GM12878 (cell line): ENCODE data around the gene MS4A4E. TPM values are rescaled to one million over a fixed set of nuclear protein-coding genes. Genes with fewer than 3 reads are reported as not detected.

Experiments used
- ATAC-seq: fragments of 200-7000 bp; cut with Tn5 transposase; 3 replicates; pipeline ENCODE4 v1.9.1; 2020; ENCODE audit warnings: mild to moderate bottlenecking, moderate library complexity
- BruUV-seq: library from RNA; stranded (reverse); fragments of 400-500 nt; replicated peaks from 2 replicates; lab custom pipeline; 2021; lab: Mats Ljungman, UMichigan
- CTCF ChIA-PET: fragments of 300-600 bp; sonication (Branson Sonifier 250); formaldehyde crosslinking; extraction: SDS; loops from one replicate; lab custom pipeline; 2021; ENCODE audit warnings: inconsistent platforms; lab: Yijun Ruan, JAX
- POLR2A ChIA-PET: fragments of 350-600 bp; formaldehyde crosslinking; extraction: SDS; loops from one replicate; lab custom pipeline; 2021; ENCODE audit warnings: inconsistent platforms; lab: Charles Lee
- RAD21 ChIA-PET: fragments of 300-600 bp; sonication (Branson Sonifier 250); formaldehyde crosslinking; loops from one replicate; lab custom pipeline; 2023; ENCODE audit warnings: antibody characterized with exemption; ENCODE audit not compliant: unreplicated experiment; lab: Charles Lee
- SMC1A ChIA-PET: fragments of 300-600 bp; sonication (Branson Sonifier 250); formaldehyde crosslinking; loops from one replicate; lab custom pipeline; 2023; ENCODE audit not compliant: unreplicated experiment, uncharacterized antibody; lab: Charles Lee
- DNase-seq: peaks from one replicate; pipeline ENCODE4 v3.0.0-alpha.2; 2011; ENCODE audit warnings: low read depth, low spot score
- FAIRE-seq: peaks from 3 replicates; lab custom pipeline; 2011; peaks lifted over from hg19 to GRCh38; lab: Jason Lieb, UNC
- H2AFZ ChIP-seq: 2 replicates; pipeline ENCODE4 v1.6.0; 2011; ENCODE audit warnings: low read depth, low read length, control low read depth; ENCODE audit not compliant: control insufficient read depth
- H3K27ac ChIP-seq: 2 replicates; pipeline ENCODE4 v1.5.1; 2011; ENCODE audit warnings: control low read depth; ENCODE audit not compliant: control insufficient read depth, insufficient read depth
- H3K27me3 ChIP-seq, 2 experiments: replicated peaks in 1 of 2; 2 replicates each; pipeline versions ENCODE4 v1.6.0 to v1.6.1; 2011; ENCODE audit warnings: low read length in 1 of 2; ENCODE audit not compliant: control insufficient read depth in 2 of 2, insufficient read depth in 2 of 2
- H3K36me3 ChIP-seq, 2 experiments: 2 replicates each; pipeline ENCODE4 v1.5.1; 2011; ENCODE audit warnings: low read length in 1 of 2; ENCODE audit not compliant: control insufficient read depth in 2 of 2, insufficient read depth in 2 of 2
- H3K4me1 ChIP-seq: 2 replicates; pipeline ENCODE4 v1.6.1; 2011; ENCODE audit warnings: mild to moderate bottlenecking, low read length, moderate library complexity, mixed read lengths; ENCODE audit not compliant: control insufficient read depth, insufficient read depth
- H3K4me2 ChIP-seq: 2 replicates; pipeline ENCODE4 v1.6.0; 2011; ENCODE audit warnings: control low read depth; ENCODE audit not compliant: control insufficient read depth, insufficient read depth
- H3K4me3 ChIP-seq: fragments of 200-600 bp; sonication (generic); 2 replicates; pipeline ENCODE4 v1.5.1; 2016
- H3K79me2 ChIP-seq: 2 replicates; pipeline ENCODE4 v1.6.0; 2011; ENCODE audit warnings: low read length; ENCODE audit not compliant: control insufficient read depth, insufficient read depth
- H3K9ac ChIP-seq: 2 replicates; pipeline ENCODE4 v1.8.0; 2011; ENCODE audit warnings: low read length, control low read depth, mixed read lengths; ENCODE audit not compliant: control insufficient read depth, insufficient read depth
- H3K9me3 ChIP-seq: replicated peaks from 3 replicates; pipeline ENCODE4 v1.5.1; 2011; ENCODE audit warnings: mild to moderate bottlenecking, low read length; ENCODE audit not compliant: control insufficient read depth, insufficient read depth
- H4K20me1 ChIP-seq: 2 replicates; pipeline ENCODE4 v1.6.0; 2011; ENCODE audit not compliant: control insufficient read depth, insufficient read depth
- FOS ChIP-seq: IDR thresholded peaks from 3 replicates; pipeline ENCODE4 v1.6.1; 2011; ENCODE audit warnings: borderline replicate concordance; ENCODE audit not compliant: insufficient read length; ENCODE audit errors: extremely low read depth
- KLF5 ChIP-seq: fragments of 450-650 bp; IDR thresholded peaks from 2 replicates; pipeline ENCODE4 v1.6.1; 2014; ENCODE audit warnings: mild to moderate bottlenecking; ENCODE audit not compliant: partially characterized antibody
- POLR2AphosphoS2 ChIP-seq: IDR thresholded peaks from 2 replicates; pipeline ENCODE4 v1.6.1; 2011; ENCODE audit warnings: low read depth, mild to moderate bottlenecking, low read length, improper control_type of control experiment, moderate library complexity
- RELB ChIP-seq: fragments of 450-650 bp; IDR thresholded peaks from 2 replicates; pipeline ENCODE4 v1.6.1; 2017; ENCODE audit warnings: low read depth, mild to moderate bottlenecking, moderate library complexity
- SMC3 ChIP-seq: IDR thresholded peaks from 2 replicates; pipeline ENCODE4 v1.6.1; 2011; ENCODE audit warnings: low read length, improper control_type of control experiment, borderline replicate concordance
- TCF3 ChIP-seq: IDR thresholded peaks from 2 replicates; pipeline ENCODE4 v1.6.1; 2012; ENCODE audit warnings: low read depth, mild to moderate bottlenecking, low read length, borderline replicate concordance; ENCODE audit not compliant: insufficient read depth
- TCF7 ChIP-seq: IDR thresholded peaks from 2 replicates; pipeline ENCODE4 v1.6.1; 2014; ENCODE audit warnings: antibody characterized with exemption, borderline replicate concordance
- USF1 ChIP-seq: IDR thresholded peaks from 2 replicates; pipeline ENCODE4 v1.6.1; 2011; ENCODE audit warnings: borderline replicate concordance, low read depth, mild to moderate bottlenecking, moderate library complexity, mixed read lengths, low read length; ENCODE audit not compliant: insufficient read depth; ENCODE audit errors: extremely low read length
- ZSCAN29 ChIP-seq: fragments of 450-650 bp; IDR thresholded peaks from 2 replicates; pipeline ENCODE4 v1.6.1; 2017; ENCODE audit warnings: mild to moderate bottlenecking, moderate library complexity
- WGBS: methylation state at CpG from one replicate; pipeline ENCODE4 v1.1.6; 2016; ENCODE audit warnings: low lambda C conversion rate; ENCODE audit not compliant: insufficient replicate concordance, insufficient coverage; ENCODE audit errors: missing lambda C conversion rate; 5-methylcytosine and 5-hydroxymethylcytosine counted together
- in situ Hi-C: fragments of 300-500 bp; cut with MboI; formaldehyde crosslinking; loops from 9 replicates; pipeline ENCODE4 v1.14.3; 2018; ENCODE audit warnings: mixed read lengths
- intact Hi-C: fragments of 100-400 bp; cut with micrococcal nuclease; formaldehyde crosslinking; loops from one replicate; pipeline ENCODE4 v1.14.2; 2022; ENCODE audit not compliant: unreplicated experiment
- polyA plus RNA-seq, 11 experiments: library from polyadenylated mRNA; depleted of rRNA in 4 of 11; unstranded in 6 of 11; stranded (reverse) in 5 of 11; fragments of >200 nt; fragmentation: Nextera tagmentation in 4 of 11; fragmentation: Illumina TruSeq in 1 of 11; extraction: Ambion mirVana in 4 of 11; extraction: Trizol in 1 of 11; gene quantifications; 1 replicate in 1 of 11; 2 replicates in 10 of 11; pipeline versions ENCODE4 v1.2.1 to v1.2.3, GENCODE V29; 2011 to 2016; ENCODE audit warnings: inconsistent platforms in 2 of 11, missing spikeins in 2 of 11, low read depth in 1 of 11
- total RNA-seq, 4 experiments: library from RNA; depleted of rRNA in 3 of 4; stranded (reverse); fragments of >200 nt in 3 of 4; fragmentation: Illumina TruSeq in 1 of 4; extraction: Trizol in 1 of 4; gene quantifications; 2 replicates each; pipeline versions ENCODE4 v1.2.1 to v1.2.3, GENCODE V29; 2013 to 2021
- TF ChIP-seq, protein P1 (sequence below): fragments of 450-650 bp; IDR thresholded peaks from 2 replicates; pipeline ENCODE4 v1.6.1; 2017; ENCODE audit warnings: mild to moderate bottlenecking, moderate library complexity
- TF ChIP-seq, protein P2 (sequence below): fragments of 450-650 bp; IDR thresholded peaks from 2 replicates; pipeline ENCODE4 v1.6.1; 2017; ENCODE audit warnings: mild to moderate bottlenecking, low read depth, inconsistent platforms; ENCODE audit not compliant: poor library complexity, severe bottlenecking

Gene MS4A4E
- total and polyA plus RNA-seq, 10 of the 15 experiments (the other 5 are each of a cell fraction or from before 2014, with no cell fraction given): 0.06 to 0.92 (median 0.45) TPM; not detected in 3

GRCh38 chr11:60282286-60282685 lies 39.3 kb upstream of the MS4A4E start:
- H3K9ac ChIP-seq: no peak overlapping the region
- no peaks in the 10 kb centered on the region for H3K79me2 ChIP-seq
- DNase-seq (no peak), FAIRE-seq (no peak), ATAC-seq (no peak)
- ChIA-PET RAD21 (interaction anchor here (1.0 kb wide), 1 partner anchor 16 kb away, joined by 3 read pairs; no protein-coding TSS in a partner anchor), CTCF (interaction anchor here (1.0 to 2.6 kb wide), 5 partner anchors 14 to 205 kb away, joined by 3 to 11 read pairs (median 3); no protein-coding TSS in a partner anchor), POLR2A (no interaction called here), SMC1A (interaction anchor here (1.0 kb wide), 1 partner anchor 56 kb away, joined by 3 read pairs; no protein-coding TSS in a partner anchor)
- H3K4me1 ChIP-seq: no peaks in the 10 kb centered on the region
- H3K9me3 ChIP-seq: no peaks in the 10 kb centered on the region
- no peaks in the 10 kb centered on the region for H3K27me3 ChIP-seq
- no peak overlapping the region for H3K27ac ChIP-seq
- no peaks in the 10 kb centered on the region for H4K20me1 ChIP-seq
- intact Hi-C loops: no loop called here
- H3K4me3 ChIP-seq: no peak overlapping the region
- no peaks in the 10 kb centered on the region for H3K36me3 ChIP-seq
- in situ Hi-C loops: no loop called here
- TF ChIP-seq RELB (no peak), FOS (no peak), USF1 (no peak), ZSCAN29 (no peak), POLR2AphosphoS2 (no peak), TCF7 (no peak), KLF5 (no peak), TCF3 (no peak), SMC3 (no peak)
- TF ChIP-seq, protein P1, sequence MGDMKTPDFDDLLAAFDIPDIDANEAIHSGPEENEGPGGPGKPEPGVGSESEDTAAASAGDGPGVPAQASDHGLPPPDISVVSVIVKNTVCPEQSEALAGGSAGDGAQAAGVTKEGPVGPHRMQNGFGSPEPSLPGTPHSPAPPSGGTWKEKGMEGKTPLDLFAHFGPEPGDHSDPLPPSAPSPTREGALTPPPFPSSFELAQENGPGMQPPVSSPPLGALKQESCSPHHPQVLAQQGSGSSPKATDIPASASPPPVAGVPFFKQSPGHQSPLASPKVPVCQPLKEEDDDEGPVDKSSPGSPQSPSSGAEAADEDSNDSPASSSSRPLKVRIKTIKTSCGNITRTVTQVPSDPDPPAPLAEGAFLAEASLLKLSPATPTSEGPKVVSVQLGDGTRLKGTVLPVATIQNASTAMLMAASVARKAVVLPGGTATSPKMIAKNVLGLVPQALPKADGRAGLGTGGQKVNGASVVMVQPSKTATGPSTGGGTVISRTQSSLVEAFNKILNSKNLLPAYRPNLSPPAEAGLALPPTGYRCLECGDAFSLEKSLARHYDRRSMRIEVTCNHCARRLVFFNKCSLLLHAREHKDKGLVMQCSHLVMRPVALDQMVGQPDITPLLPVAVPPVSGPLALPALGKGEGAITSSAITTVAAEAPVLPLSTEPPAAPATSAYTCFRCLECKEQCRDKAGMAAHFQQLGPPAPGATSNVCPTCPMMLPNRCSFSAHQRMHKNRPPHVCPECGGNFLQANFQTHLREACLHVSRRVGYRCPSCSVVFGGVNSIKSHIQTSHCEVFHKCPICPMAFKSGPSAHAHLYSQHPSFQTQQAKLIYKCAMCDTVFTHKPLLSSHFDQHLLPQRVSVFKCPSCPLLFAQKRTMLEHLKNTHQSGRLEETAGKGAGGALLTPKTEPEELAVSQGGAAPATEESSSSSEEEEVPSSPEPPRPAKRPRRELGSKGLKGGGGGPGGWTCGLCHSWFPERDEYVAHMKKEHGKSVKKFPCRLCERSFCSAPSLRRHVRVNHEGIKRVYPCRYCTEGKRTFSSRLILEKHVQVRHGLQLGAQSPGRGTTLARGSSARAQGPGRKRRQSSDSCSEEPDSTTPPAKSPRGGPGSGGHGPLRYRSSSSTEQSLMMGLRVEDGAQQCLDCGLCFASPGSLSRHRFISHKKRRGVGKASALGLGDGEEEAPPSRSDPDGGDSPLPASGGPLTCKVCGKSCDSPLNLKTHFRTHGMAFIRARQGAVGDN: no peak
- TF ChIP-seq, protein P2, sequence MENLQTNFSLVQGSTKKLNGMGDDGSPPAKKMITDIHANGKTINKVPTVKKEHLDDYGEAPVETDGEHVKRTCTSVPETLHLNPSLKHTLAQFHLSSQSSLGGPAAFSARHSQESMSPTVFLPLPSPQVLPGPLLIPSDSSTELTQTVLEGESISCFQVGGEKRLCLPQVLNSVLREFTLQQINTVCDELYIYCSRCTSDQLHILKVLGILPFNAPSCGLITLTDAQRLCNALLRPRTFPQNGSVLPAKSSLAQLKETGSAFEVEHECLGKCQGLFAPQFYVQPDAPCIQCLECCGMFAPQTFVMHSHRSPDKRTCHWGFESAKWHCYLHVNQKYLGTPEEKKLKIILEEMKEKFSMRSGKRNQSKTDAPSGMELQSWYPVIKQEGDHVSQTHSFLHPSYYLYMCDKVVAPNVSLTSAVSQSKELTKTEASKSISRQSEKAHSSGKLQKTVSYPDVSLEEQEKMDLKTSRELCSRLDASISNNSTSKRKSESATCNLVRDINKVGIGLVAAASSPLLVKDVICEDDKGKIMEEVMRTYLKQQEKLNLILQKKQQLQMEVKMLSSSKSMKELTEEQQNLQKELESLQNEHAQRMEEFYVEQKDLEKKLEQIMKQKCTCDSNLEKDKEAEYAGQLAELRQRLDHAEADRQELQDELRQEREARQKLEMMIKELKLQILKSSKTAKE: no peak
- 31% methylated on average over 2 of the region's 2 CpGs for WGBS
- BruUV-seq: no TSS peak
- H2AFZ ChIP-seq: no peak overlapping the region
- H3K4me2 ChIP-seq: no peak overlapping the region
